Measurements from ENCODE around the gene CCDC195. TPM values are rescaled to one million over a fixed set of nuclear protein-coding genes. Genes with fewer than 3 reads are reported as not detected.
"Not testable (repeated sequence)": the region's sequence is repeated elsewhere in the genome, so short reads cannot be mapped to it uniquely, and the experiment has no call there.

CCDC195 gene
- total and polyA plus RNA-seq, 7 experiments from 2014 or later: not detected

DNA sequence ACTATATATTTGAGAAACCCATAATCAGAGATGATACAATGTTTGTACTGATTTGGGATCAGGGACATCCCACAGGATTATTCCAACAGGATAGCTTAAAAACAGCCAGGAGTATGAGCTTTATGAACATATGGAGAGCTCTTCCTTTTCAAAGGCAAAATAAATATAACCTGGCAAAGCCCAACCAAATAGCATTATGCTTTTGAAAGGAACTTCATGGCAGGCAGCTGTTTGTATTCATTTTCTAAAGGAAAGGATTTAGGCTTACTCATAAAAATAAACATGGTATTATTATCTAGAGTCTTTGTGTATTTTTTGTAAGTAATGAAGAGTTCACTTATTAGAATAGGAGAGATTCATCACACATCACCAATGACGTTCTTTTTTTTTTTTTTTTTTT lies 44.4 kb downstream of the CCDC195 start:
- Histone ChIP-seq H3K4me1 (ENCODE audit: control insufficient read depth in 2 of 2, insufficient read depth in 2 of 2, low read length in 2 of 2) (no peaks in the 10 kb centered on the region), H3K27me3 (ENCODE audit: control insufficient read depth in 2 of 2, insufficient read depth in 2 of 2, low read length in 2 of 2) (no peaks in the 10 kb centered on the region), H3K27ac (ENCODE audit: low read depth, low read length) (no peak overlapping the region), H3K4me3 (ENCODE audit: low read length) (no peak overlapping the region), H3K36me3 (ENCODE audit: control insufficient read depth in 2 of 3, insufficient read depth in 3 of 3, low read length in 3 of 3) (no peaks in the 10 kb centered on the region), H3K9me3 (ENCODE audit: control insufficient read depth in 2 of 3, low read length in 3 of 3) (no peaks in the 10 kb centered on the region)
- Mint-ChIP-seq H3K27ac (no peak overlapping the region), H3K9me3 (peaks cover 0 to 2% (median 0%) of the 10 kb centered on the region in 11 donors), H3K4me3 (no peak overlapping the region), H3K36me3 (peaks cover 0 to 4% (median 0%) of the 10 kb centered on the region in 5 donors), H3K4me1 (no peaks in the 10 kb centered on the region), H3K27me3 (peaks cover 0 to 5% (median 0%) of the 10 kb centered on the region in 5 donors)
- ChIA-PET POLR2A (no interaction called here), CTCF (no interaction called here)
- DNase-seq (no peak), ATAC-seq (no peak)
- intact Hi-C loops (cut with micrococcal nuclease): no loop called here

DNA sequence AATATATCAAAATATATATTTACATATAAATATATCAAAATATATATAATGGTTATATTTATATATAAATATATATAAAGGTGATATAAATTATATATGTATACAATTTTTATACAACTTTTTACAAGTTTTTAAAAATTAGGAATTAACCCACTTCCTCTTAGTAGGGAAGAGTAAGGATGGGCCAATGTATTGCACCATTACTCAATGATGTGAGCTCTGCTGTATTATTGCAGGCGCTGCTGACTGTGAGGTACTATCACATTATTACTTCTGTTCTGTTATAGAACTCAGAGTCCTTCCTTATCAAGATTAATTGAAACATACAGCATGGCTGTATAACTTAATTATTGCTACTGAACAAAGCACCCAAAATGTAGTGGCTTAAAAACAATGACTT lies 46.0 kb downstream of the CCDC195 start:
- no peak for ATAC-seq
- no peaks in the 10 kb centered on the region for H3K4me1 ChIP-seq (ENCODE audit: control insufficient read depth in 2 of 2, insufficient read depth in 2 of 2, low read length in 2 of 2)
- no peaks in the 10 kb centered on the region for H3K36me3 ChIP-seq (ENCODE audit: control insufficient read depth in 2 of 3, insufficient read depth in 3 of 3, low read length in 3 of 3)
- no peak overlapping the region for H3K27ac Mint-ChIP-seq
- H3K9me3 Mint-ChIP-seq: peaks cover 0 to 2% (median 0%) of the 10 kb centered on the region in 11 donors
- no peak for DNase-seq
- no peaks in the 10 kb centered on the region for H3K9me3 ChIP-seq (ENCODE audit: control insufficient read depth in 2 of 3, low read length in 3 of 3)
- H3K27me3 Mint-ChIP-seq: peaks cover 0 to 5% (median 0%) of the 10 kb centered on the region in 5 donors
- intact Hi-C loops (cut with micrococcal nuclease): no loop called here
- POLR2A ChIA-PET: no interaction called here
- no peaks in the 10 kb centered on the region for H3K4me1 Mint-ChIP-seq
- H3K27me3 ChIP-seq (ENCODE audit: control insufficient read depth in 2 of 2, insufficient read depth in 2 of 2, low read length in 2 of 2): no peaks in the 10 kb centered on the region
- H3K4me3 ChIP-seq (ENCODE audit: low read length): no peak overlapping the region
- H3K36me3 Mint-ChIP-seq: peaks cover 0 to 4% (median 0%) of the 10 kb centered on the region in 5 donors
- CTCF ChIA-PET: no interaction called here
- H3K27ac ChIP-seq (ENCODE audit: low read depth, low read length): no peak overlapping the region
- H3K4me3 Mint-ChIP-seq: no peak overlapping the region

GRCh38 chr2:224669449-224669848 lies 46.7 kb downstream of the CCDC195 start:
- Histone ChIP-seq H3K4me3 (ENCODE audit: low read length) (no peak overlapping the region), H3K27me3 (ENCODE audit: control insufficient read depth in 2 of 2, insufficient read depth in 2 of 2, low read length in 2 of 2) (no peaks in the 10 kb centered on the region), H3K4me1 (ENCODE audit: control insufficient read depth in 2 of 2, insufficient read depth in 2 of 2, low read length in 2 of 2) (no peaks in the 10 kb centered on the region), H3K9me3 (ENCODE audit: control insufficient read depth in 2 of 3, low read length in 3 of 3) (no peaks in the 10 kb centered on the region), H3K27ac (ENCODE audit: low read depth, low read length) (no peak overlapping the region), H3K36me3 (ENCODE audit: control insufficient read depth in 2 of 3, insufficient read depth in 3 of 3, low read length in 3 of 3) (no peaks in the 10 kb centered on the region)
- Mint-ChIP-seq H3K4me1 (no peaks in the 10 kb centered on the region), H3K27me3 (peaks cover 0 to 5% (median 0%) of the 10 kb centered on the region in 5 donors), H3K4me3 (no peak overlapping the region), H3K9me3 (peaks cover 0 to 2% (median 0%) of the 10 kb centered on the region in 11 donors), H3K27ac (no peak overlapping the region), H3K36me3 (peaks cover 0 to 4% (median 0%) of the 10 kb centered on the region in 5 donors)
- intact Hi-C loops (cut with micrococcal nuclease): no loop called here
- ATAC-seq (no peak), DNase-seq (no peak)
- ChIA-PET POLR2A (no interaction called here), CTCF (no interaction called here)

DNA sequence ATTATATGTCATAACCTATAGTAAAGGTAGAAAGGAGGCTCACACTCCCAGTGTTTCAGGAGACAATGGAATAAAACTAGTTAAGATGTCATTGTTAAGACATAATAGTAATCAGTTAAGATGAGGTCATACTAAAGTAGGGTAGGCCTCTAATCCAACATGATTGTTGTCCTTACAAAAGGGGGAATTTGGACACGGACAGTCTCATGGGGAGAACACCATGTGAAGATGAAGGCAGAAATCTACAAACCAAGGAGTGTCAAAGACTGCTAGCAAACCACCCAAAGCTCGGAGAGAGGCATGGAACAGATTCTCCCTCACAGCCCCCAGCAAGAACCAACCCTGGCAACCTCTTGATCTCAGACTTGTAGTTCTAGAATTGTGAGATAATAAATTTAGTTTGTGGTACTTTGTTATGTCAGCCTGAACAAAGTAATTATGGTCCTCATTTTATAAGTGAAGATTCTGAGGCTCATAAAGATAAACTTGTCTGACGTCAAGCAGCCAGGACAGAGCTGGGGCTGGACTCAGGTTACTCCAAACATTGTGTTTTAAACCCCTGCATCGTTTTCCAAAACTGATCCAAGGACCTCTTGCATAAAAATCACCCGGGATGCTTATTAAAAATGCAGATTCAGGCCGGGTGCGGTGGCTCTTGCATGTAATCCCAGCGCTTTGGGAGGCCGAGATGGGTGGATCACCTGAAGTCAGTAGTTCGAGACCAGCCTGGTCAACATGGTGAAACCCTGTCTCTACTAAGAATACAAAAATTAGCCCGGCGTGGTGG lies 47.8 kb downstream of the CCDC195 start:
- ChIA-PET CTCF (no interaction called here), POLR2A (no interaction called here)
- no peak for ATAC-seq
- no peak overlapping the region for H3K27ac ChIP-seq (ENCODE audit: low read depth, low read length)
- Mint-ChIP-seq H3K4me3 (no peak overlapping the region), H3K27me3 (peaks cover 0 to 5% (median 3%) of the 10 kb centered on the region in 5 donors), H3K27ac (no peak overlapping the region), H3K9me3 (peaks cover 0 to 12% (median 3%) of the 10 kb centered on the region in 11 donors), H3K4me1 (no peaks in the 10 kb centered on the region), H3K36me3 (peaks cover 1 to 3% (median 2%) of the 10 kb centered on the region in 5 donors)
- no peaks in the 10 kb centered on the region for H3K36me3 ChIP-seq (ENCODE audit: control insufficient read depth in 2 of 3, insufficient read depth in 3 of 3, low read length in 3 of 3)
- H3K4me3 ChIP-seq (ENCODE audit: low read length): no peak overlapping the region
- H3K27me3 ChIP-seq (ENCODE audit: control insufficient read depth in 2 of 2, insufficient read depth in 2 of 2, low read length in 2 of 2): no peaks in the 10 kb centered on the region
- intact Hi-C loops (cut with micrococcal nuclease): no loop called here
- no peaks in the 10 kb centered on the region for H3K4me1 ChIP-seq (ENCODE audit: control insufficient read depth in 2 of 2, insufficient read depth in 2 of 2, low read length in 2 of 2)
- no peaks in the 10 kb centered on the region for H3K9me3 ChIP-seq (ENCODE audit: control insufficient read depth in 2 of 3, low read length in 3 of 3)
- DNase-seq: no peak

DNA sequence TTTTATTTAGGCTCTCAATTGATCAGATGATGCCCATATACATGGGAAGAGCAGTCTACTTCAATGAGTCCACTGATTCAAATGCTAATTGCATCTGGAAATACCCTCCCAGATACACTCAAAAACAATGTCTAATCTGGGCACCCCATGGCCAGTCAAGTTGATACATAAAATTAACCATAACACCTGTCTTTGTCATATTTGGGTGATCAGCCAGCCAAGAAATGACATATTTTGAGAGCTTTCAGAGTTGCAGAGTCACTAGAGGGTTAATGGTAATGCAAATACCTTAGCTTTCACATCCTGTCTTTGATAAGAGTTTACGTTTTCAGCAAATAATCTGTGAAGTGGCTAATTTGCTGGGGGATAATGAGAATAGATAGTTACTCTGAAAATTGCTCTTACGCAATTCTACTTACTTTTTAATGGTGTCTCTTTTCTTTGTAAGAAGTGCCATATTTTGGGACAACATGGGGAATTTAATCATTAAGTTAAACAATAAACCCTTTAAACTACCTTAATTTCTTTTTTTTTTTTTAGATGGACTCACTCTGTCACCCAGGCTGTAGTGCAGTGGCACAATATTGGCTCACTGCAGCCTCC lies 49.1 kb downstream of the CCDC195 start:
- no peak overlapping the region for H3K4me3 Mint-ChIP-seq
- peaks cover 2 to 9% (median 6%) of the 10 kb centered on the region in 5 donors for H3K36me3 Mint-ChIP-seq
- Histone ChIP-seq H3K4me1 (ENCODE audit: control insufficient read depth in 2 of 2, insufficient read depth in 2 of 2, low read length in 2 of 2) (no peaks in the 10 kb centered on the region), H3K27ac (ENCODE audit: low read depth, low read length) (no peak overlapping the region), H3K36me3 (ENCODE audit: control insufficient read depth in 2 of 3, insufficient read depth in 3 of 3, low read length in 3 of 3) (no peaks in the 10 kb centered on the region), H3K4me3 (ENCODE audit: low read length) (no peak overlapping the region), H3K27me3 (ENCODE audit: control insufficient read depth in 2 of 2, insufficient read depth in 2 of 2, low read length in 2 of 2) (no peaks in the 10 kb centered on the region), H3K9me3 (ENCODE audit: control insufficient read depth in 2 of 3, low read length in 3 of 3) (no peaks in the 10 kb centered on the region)
- no peak for ATAC-seq
- no peaks in the 10 kb centered on the region for H3K4me1 Mint-ChIP-seq
- no peak for DNase-seq
- POLR2A ChIA-PET: no interaction called here
- intact Hi-C loops (cut with micrococcal nuclease): no loop called here
- peaks cover 0 to 22% (median 6%) of the 10 kb centered on the region in 11 donors for H3K9me3 Mint-ChIP-seq
- CTCF ChIA-PET: no interaction called here
- H3K27ac Mint-ChIP-seq: no peak overlapping the region
- peaks cover 0 to 7% (median 7%) of the 10 kb centered on the region in 5 donors for H3K27me3 Mint-ChIP-seq

DNA sequence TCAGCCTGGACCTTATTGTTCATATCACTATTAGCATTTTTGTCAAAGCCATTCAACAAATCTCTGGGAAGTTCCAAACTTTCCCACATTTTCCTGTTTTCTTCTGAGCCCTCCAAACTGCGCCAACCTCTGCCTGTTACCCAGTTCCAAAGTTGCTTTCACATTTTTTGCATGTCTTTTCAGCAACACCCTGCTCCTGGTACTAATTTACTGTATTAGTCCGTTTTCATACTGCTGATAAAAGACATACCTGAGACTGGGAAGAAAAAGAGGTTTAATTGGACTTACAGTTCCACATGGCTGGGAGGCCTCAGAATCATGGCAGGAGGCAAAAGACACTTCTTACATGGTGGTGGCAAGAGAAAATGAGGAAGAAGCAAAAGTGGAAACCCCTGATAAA lies 52.8 kb downstream of the CCDC195 start:
- H3K27me3 ChIP-seq (ENCODE audit: control insufficient read depth in 2 of 2, insufficient read depth in 2 of 2, low read length in 2 of 2); H3K4me3 ChIP-seq (ENCODE audit: low read length); intact Hi-C loops (cut with micrococcal nuclease); H3K9me3 ChIP-seq (ENCODE audit: control insufficient read depth in 2 of 3, low read length in 3 of 3); H3K27ac Mint-ChIP-seq; H3K4me3 Mint-ChIP-seq; H3K27ac ChIP-seq (ENCODE audit: low read depth, low read length); H3K36me3 ChIP-seq (ENCODE audit: control insufficient read depth in 2 of 3, insufficient read depth in 3 of 3, low read length in 3 of 3); H3K4me1 ChIP-seq (ENCODE audit: control insufficient read depth in 2 of 2, insufficient read depth in 2 of 2, low read length in 2 of 2); POLR2A ChIA-PET; DNase-seq; ATAC-seq; H3K4me1 Mint-ChIP-seq; CTCF ChIA-PET: not testable (repeated sequence)
- peaks cover 2 to 14% (median 6%) of the 10 kb centered on the region in 5 donors for H3K36me3 Mint-ChIP-seq
- H3K9me3 Mint-ChIP-seq: peaks cover 0 to 26% (median 7%) of the 10 kb centered on the region in 11 donors
- H3K27me3 Mint-ChIP-seq: peaks cover 0 to 11% (median 7%) of the 10 kb centered on the region in 5 donors

DNA sequence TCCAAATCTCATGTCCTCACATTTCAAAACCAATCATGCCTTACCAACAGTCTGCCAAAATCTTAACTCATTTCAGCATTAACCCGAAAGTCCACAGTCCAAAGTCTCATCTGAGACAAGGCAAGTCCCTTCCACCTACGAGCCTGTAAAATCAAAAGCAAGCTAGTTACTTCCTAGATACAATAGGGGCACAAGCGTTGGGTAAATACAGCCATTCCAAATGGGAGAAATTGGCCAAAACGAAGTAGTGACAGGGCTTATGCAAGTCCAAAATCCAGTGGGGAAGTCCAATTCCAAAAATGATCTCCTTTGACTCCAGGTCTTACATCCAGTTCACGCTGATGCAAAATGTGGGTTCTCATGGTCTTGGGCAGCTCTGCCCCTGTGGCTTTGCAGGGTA lies 54.5 kb downstream of the CCDC195 start:
- peaks cover 2 to 14% (median 6%) of the 10 kb centered on the region in 5 donors for H3K36me3 Mint-ChIP-seq
- CTCF ChIA-PET; POLR2A ChIA-PET; H3K4me1 Mint-ChIP-seq; H3K27ac Mint-ChIP-seq; intact Hi-C loops (cut with micrococcal nuclease); DNase-seq; ATAC-seq; H3K27me3 ChIP-seq (ENCODE audit: control insufficient read depth in 2 of 2, insufficient read depth in 2 of 2, low read length in 2 of 2); H3K4me3 Mint-ChIP-seq; H3K9me3 ChIP-seq (ENCODE audit: control insufficient read depth in 2 of 3, low read length in 3 of 3); H3K27ac ChIP-seq (ENCODE audit: low read depth, low read length); H3K4me1 ChIP-seq (ENCODE audit: control insufficient read depth in 2 of 2, insufficient read depth in 2 of 2, low read length in 2 of 2); H3K36me3 ChIP-seq (ENCODE audit: control insufficient read depth in 2 of 3, insufficient read depth in 3 of 3, low read length in 3 of 3); H3K4me3 ChIP-seq (ENCODE audit: low read length): not testable (repeated sequence)
- H3K27me3 Mint-ChIP-seq: peaks cover 0 to 15% (median 7%) of the 10 kb centered on the region in 5 donors
- H3K9me3 Mint-ChIP-seq: peaks cover 0 to 26% (median 7%) of the 10 kb centered on the region in 11 donors

All from naive thymus-derived CD4-positive, alpha-beta T cell (primary cell).